NCI-H2227 (cell line): ENCODE results near the gene SLC30A9.

Experiments
- DNase-seq: peaks from one replicate; lab custom pipeline; 2025; ENCODE audit not compliant: unreplicated experiment; lab: John Stamatoyannopoulos, UW

SLC30A9 gene

DNA sequence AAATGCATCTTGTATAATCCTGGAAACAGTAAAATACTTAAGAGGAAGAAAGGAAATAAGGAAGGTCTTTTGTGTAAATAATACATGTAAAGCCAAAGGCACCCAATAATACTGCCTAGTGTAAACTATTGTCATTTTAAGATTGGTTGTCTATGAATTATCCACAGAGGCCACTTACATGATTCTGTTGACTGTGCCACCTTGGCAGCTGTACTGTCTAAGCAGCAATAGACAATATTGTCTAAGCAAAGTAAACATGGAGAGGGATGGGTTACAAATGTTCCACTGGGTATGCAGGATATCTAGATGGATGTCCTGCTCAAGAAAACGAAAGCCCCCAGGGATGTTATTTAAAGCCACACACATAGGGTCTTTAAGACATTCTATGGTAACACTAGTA is 142.7 kb downstream of the SLC30A9 start:
- DNase-seq, result no peak

- no peak for DNase-seq
These were observed 146.0 kb downstream of the SLC30A9 start for GRCh38 chr4:42136371-42136770.
